NCI-H345 treated with DMSO at 0.1 percent for 48 hours (cell line): Measurements from ENCODE around the gene CCDC90B.
"Not testable (repeated sequence)": the region's sequence is repeated elsewhere in the genome, so short reads cannot be mapped to it uniquely, and the experiment has no call there.

Source experiments
- DNase-seq: peaks from one replicate; lab custom pipeline; 2025; ENCODE audit not compliant: unreplicated experiment; lab: John Stamatoyannopoulos, UW

The CCDC90B gene

DNA sequence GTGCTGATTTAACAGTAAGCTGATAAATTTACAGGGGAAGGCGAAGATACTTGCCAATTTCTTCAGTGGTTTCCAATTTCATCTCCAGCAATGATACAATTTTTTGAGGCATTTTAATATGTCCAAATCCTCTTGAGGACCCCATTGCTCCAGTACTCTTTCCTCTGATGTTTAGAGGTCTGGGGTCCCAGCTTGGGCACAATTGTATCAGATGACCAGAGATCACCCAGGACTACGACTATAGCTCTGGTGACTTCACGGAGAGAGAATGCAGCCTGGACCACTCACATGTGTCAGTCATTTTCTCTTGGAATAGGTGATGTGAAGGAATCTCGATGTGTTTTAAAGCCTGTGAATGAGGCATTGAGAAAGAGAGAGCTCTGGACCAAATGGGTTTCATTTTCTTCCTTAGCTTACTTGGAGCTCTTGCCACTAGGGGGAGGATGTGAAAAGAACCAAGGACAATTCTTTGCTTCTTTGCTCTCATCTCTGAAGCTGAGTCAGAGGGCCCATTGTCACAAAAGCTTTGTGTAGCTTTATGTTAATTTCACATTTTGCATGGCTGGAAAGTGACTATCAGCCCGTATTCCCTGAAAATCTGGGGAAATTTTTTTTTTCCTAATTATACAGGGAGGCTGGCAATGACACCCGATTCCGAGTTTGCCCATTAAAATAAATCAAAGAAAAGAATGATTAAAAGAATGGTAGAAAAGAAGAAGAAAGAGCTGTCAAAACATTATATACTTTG lies 6.7 kb upstream of the CCDC90B start:
- DNase-seq = peak; percentile 7

DNA sequence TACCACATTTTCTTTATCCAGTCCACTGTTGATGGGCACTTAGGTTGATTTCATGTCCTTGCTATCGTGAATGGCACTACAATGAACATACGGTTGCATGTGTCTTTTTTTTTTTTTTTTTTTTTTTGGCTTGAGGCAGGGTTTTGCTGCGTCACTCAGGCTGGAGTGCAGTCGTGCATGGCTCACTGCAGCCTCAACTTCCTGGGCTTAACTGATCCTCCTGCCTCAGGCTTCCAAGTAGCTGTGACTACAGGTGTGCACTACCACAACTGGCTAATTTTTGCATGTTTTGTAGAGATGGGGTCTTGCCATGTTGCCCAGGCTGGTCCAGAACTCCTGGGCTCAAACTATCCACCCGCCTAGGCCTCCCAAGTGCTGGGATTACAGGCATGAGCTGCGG lies 1.5 kb upstream of the CCDC90B start:
- no peak for DNase-seq

DNA sequence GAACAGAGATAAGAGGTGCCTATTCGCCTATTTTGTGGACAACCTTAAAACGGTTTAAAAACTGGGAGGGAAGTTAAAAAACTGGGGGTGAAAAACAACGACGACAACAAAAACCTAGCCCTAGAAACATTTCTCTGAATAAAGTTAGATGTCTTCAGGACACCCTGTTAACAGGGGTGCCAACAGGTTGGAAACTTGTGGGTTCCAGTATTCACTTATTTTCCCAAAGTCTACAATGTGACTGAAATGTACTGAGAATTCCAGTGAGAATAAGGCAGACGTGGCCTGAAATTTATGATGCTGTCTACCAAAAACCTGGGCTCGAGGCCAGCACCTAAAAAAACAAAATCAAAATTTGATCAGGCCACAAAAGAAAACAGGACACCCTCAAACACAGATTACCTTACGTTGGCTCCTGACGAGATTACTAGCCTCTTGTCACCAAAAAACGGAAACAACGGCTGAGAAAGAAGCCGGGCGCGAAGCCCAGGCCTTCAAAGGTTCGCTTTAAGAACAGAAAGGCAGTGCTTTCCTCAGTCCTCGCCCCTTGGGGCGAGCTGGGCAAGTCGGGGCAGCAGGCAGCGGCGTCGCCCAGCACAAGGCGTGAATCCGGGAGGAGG lies 906 bp downstream of the CCDC90B start:
- DNase-seq = no peak

DNA sequence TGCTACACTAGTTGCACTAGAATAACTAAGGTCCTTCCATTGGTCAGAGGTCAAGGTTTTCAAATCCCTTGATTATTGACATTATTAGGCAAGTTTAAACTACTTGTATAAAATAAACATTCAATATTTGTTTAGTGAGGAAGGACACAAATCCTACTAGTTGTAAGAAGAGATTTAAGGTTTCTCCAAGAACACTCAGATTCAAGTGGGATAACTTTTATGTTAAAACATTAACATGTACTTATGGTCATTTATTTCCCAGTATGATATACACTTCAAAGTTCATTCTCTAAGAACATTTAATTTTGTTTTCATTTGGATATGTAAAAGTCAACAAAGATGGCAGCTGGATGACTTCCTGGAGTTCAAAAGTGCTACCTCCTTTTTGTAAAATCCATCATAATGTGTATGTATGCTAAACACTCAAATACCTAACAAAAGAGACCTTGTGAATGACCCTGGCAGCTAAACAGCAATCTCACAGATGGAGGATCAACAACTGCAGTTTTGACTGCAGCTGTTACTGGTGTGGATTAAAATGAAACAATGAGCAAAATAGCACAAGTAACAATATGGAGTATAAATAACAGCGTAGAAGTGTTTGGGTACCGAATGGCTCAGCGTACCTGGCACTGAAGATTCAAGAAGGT lies 1.5 kb downstream of the CCDC90B start:
- peak; percentile 34 for DNase-seq

DNA sequence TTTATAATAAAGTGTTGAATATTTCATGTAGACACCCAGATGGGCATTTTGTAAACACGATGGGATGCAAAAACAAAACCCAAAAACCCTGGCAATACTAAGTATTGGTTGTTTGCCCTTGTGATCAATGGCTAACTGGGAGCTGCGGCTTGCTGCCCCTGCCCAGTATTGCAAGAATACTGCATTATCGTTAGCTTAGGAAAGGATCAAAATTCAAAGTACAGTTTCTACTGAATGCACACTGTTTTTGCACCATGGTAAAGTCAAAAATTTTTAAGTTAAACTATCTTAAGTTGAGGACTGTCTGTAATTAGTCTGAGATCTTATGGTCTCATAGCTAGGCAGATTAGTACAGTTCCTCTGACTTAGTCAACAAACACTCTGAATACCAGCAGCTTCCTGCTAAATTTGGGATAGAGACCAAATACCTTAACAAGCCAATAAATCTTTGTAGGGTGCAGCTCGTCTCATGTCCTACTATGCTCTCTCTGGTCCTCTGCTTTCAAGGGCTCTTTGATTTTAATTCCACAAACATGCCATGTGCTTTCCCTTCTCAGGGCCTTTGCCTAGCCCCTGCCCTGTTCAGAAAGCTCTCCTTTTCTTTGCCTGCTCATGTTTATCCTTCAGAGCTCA lies 4.0 kb downstream of the CCDC90B start:
- no peak for DNase-seq

DNA sequence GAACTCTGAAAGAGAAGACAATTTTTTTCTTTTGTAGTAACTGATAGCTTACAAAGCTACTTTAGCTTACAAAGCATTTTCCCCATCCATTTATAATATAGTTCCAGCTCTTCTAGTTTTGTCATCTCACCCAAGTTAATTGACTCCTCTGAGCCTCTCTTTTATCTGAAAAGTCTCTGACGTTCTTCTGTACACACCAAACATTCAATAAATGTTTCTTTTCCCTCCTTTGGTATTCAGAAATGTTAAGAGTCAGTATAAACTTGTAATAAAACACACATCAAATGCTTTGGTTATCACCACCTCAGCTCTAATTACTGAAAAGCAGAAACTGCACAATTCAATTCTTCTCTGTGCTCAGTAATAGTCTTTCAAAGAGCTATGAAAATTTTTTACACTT lies 5.9 kb downstream of the CCDC90B start:
- no peak for DNase-seq

DNA sequence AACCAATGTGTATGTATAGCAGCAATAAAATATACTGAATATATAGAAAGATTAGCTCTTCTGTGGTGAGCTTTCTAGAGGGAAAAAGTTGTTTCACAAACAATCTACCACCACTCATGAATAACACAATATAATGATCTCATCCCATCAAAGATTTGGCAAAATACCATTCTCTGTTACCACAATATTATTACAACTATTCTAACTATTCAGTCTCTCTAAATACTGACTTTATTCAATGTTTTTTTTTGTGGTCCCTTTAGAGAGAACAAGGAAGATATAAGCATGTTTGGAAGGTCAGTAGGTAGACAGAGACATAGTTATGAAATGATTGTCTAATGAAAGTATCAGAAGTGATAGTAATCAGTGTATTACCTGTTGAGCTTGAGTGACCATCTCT lies 7.8 kb downstream of the CCDC90B start:
- no peak for DNase-seq

DNA sequence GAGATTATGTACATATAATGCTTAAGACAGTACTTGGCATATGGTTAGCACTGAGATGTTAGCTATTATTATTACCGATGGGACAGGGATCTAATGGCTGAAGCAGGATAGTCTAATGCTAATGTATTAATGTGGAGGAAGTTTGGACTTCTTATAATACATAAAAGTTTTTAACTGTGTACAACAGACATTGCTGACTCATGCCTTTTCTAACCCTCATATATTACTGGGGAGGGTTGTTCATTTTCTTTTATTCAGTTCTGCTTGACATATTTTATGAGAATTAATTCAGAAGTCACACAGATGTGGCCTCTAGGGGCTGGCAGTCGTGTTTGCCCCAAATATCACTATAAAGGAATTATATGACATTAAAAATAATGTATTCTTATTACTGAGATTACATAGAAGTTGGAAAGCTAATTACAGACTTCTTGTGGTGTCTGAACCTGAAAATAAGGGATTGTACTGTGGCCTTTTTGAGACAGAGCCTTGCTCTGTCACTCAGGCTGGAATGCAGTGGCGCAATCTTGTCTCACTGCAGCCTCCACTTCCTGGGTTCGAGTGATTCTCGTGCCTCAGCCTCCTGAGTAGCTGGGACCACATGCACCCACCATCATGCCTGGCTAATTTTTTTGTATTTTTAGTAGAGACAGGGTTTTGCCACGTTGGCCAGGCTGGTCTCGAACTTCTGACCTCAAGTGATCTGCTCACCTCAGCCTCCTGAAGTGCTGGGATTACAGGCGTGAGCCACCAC lies 10.1 kb downstream of the CCDC90B start:
- no peak for DNase-seq

DNA sequence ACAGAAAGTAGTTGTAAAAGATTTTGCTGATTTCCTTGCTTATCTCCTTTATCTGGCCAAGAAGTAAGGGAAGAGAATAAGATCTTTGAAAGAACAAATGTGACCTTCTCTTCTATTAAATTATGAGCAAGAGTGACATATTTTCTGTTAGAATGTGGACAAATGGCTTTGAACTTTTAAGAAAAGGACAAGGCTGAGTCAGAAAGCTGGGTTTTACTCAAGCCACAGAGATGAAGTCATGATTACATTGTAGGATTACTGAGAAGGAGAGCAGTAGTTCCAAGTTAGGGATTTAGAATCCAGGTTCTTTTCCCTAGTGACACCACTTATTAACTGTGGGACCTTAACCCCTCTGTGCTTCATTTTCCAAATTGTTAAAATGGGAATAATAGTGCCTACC lies 13.5 kb downstream of the CCDC90B start:
- no peak for DNase-seq

DNA sequence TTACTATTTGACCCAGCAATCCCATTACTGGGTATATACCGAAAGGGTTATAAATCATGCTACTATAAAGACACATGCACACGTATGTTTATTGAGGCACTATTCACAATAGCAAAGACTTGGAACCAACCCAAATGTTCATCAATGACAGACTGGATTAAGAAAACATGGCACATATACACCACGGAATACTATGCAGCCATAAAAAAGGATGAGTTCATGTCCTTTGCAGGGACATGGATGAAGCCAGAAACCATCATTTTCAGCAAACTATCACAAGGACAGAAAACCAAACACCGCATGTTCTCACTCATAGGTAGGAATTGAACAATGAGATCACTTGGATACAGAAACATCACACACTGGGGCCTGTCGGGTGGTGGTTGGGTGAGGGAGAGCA lies 14.4 kb downstream of the CCDC90B start:
- DNase-seq = not testable (repeated sequence)

DNA sequence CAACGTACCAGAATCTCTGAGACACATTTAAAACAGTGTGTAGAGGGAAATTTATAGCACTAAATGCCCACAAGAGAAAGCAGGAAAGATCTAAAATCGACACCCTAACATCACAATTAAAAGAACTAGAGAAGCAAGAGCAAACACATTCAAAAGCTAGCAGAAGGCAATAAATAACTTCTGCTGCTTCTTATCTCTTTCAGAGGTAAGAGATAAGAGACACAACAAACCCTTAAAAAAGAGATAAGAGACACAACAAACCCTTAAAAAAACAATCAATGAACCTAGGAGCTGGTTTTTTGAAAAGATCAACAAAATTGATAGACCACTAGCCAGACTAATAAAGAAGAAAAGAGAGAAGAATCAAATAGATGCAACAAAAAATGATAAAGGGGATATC lies 17.1 kb downstream of the CCDC90B start:
- not testable (repeated sequence) for DNase-seq

DNA sequence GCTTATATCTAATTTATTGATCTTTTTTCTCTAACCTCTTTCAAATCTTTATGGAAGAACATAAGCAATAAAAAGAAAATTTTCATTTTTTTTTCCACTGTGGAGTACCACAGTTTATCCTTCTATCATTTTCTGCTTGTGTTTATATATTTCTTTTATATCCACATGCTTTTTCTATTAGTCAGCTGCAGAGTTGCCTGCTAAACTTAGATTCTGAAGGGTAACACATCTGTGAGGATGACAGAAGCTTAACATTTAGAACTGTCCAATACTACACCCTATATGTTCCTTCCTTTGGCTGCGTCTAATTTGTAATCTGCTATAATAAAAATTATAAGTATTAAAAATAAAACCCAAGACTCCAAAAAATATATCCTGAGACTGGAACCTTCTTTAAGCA lies 20.8 kb downstream of the CCDC90B start:
- no peak for DNase-seq

DNA sequence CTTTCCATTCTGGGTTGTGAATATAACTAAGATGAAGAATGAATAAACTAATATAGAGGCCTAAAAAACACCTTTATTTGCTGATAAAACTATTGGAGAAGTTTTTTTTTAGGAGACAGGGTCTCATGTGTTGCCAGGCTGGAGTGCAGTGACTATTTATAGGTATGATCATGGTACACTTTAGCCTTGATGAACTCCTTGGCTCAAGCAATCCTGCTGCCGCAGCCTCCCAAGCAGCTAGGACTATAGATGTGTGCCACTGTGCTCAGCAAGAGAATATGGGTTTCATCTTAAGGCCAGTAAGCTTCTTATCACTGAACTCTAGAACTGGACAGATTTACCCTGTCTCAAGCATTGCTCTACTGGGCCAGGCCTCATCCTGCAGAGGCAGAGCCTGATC lies 26.6 kb downstream of the CCDC90B start:
- DNase-seq = no peak

DNA sequence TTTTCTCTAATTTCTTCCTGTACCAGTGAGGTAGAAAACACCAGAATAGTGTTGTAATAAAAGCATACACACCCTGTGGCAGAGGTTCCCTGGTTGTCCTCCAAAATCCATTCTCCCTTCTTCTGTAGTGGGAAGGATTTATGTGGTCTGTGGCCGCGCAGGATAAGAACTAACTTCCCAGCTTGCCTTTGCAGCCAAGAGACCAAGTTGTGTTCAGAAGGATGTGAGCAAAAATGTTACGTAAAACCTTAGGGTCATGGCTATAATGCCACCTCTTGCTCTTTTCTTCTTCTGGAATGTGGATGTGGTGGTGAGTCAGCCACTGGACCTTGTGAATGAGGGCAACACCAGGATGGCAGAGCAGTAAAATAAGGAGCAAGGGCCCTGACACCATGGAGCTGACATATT lies 28.4 kb downstream of the CCDC90B start:
- no peak for DNase-seq

DNA sequence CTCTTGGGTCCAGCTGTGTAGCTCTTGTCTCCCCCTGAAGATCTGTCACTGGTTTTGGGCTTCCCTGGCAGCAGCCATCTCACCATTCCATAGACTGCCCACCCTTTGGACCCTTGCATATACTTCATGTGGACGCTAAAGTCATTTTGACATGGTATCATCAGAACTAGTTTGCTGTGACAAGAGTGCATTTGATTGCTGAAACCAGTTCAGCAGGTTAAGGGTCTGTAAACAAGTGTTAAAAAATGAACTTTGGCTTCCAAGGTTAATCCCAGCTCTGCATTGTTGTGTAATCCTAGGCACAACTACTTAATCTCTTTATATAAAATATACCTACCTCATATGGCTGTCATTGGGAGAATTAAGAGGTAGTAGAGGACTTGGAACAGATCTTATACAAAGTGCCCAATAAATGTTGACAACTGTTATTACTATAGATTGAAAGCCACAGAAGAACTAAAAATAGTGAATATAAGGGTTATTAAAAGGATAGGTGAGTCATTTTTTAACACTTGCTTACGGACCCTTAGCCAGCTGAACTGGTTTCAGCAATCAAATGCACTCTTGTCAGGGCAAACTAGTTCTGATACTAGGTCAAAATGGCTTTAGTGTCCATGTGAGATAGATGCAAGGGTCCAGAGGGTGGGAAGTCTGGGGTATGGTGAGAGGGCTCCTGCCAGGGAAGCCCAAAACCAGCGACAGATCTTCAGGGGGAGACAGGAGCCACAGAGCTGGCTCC lies 29.4 kb downstream of the CCDC90B start:
- no peak for DNase-seq

DNA sequence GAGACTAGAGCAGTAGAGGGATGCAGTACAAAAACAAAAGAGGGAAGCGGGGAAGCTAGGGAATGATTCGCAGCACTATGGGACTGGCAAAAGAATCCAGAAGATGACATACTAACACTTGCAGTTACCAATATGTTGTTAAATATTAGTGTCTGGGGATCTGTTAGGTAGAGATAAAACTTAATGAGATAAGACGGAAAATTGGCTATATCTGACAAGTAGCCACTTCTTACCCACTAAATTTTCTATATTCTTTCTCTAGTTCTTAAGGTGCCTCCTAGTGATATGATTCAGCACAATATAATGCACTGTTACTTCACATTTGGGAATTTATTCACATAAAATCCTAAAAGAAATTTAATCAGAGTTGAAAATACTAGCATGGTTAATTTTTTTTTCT lies 30.8 kb downstream of the CCDC90B start:
- DNase-seq = no peak

DNA sequence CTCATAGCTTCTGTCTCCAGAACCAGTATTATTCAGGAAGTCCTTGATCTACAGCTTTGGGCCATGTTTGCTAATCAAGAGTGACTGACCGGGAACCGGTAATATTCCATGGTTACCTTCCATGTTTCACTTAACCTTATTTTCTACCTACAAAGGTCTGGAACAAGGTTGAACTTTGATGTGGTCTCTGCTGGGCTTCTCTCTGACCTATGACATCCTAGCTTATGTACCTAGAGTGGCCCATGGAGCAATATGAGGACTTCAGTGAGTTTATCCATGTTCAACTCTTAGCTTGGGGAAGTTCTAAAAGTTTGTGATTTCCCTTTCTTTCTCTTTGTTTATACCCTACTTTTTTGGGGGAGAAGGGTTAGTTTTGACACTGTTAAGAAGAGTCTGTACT lies 33.2 kb downstream of the CCDC90B start:
- no peak for DNase-seq

DNA sequence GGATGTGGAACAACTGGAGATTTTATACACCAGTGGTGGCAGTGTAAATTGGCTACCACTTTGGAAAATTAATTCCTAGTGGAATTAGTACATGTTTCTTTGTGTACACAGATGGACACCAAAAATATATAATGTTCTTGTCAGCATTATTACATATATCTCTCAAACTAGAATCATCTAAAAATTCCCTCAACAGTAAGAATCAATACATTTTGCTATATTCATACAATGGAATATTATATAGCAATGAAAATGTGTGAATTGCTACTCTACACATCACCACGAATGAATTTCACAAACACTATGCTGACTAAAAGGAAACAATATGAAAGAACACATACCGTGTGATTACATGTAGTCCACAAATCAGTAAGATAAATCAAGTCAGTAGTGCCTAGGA lies 33.9 kb downstream of the CCDC90B start:
- DNase-seq = no peak

DNA sequence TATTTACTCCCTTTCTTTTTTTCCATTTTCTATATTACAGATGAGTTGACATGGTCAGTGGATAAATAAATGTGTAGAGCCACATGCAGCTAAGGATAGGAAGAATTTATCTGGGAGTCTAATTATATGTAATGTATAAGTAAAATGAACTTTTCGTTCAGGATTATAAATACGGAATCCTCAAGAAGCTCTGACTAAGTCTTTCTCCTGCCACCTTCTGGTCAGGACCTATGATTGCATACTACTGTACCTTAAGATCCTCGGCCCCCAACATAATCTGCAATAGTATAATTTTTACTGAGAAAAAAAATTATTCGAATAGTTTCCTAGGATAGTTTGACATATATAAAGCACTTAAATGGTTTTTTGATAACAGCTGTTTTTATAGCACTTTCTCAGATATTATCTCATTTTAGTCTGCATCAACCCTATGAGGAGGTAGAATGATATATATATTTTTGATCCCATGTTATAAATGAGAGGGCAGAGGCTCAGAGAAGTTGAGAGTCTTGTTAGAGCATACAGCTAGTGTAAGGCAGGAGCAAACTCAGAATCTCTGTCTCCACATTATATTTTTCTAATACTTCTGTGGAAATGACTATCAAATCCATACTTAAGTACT lies 36.1 kb downstream of the CCDC90B start:
- peak; percentile 16 for DNase-seq

DNA sequence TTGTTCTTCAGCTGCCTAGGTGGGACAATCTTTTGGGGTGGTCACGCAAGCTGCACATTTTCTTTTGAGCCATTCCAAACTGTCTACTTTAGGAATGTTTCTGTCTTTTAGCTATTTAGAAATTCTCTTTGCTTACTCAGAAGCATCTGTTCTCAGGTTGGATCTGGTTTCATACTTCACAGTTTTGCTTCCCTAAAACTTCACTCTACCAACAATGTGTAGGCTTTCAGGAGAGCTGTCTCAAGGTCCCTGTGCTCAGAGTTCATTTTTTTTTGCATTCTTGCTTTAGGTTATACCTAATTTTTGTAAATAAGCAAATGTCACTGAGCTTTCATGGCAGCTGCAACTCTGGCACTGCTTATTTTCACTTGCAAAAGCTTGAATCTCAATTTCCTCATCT lies 36.7 kb downstream of the CCDC90B start:
- DNase-seq = no peak
